Measurements from ENCODE around the gene DNAI2. TPM values are rescaled to one million over a fixed set of nuclear protein-coding genes. Genes with fewer than 3 reads are reported as not detected.

DNAI2 gene
- total and polyA plus RNA-seq, 9 of the 15 experiments (the other 6 are each of a cell fraction or from before 2014, with no cell fraction given) = not detected

GRCh38 chr17:74287031-74287602 lies 13.1 kb downstream of the DNAI2 start:
- BruUV-seq (replicated peaks) = no TSS peak
- H3K27me3 ChIP-seq (ENCODE audit: control insufficient read depth in 2 of 2, insufficient read depth in 2 of 2, low read length in 2 of 2) = no peaks in the 10 kb centered on the region

More at GRCh38 chr17:74287031-74287602, 13.1 kb downstream of the DNAI2 start:
- H3K27ac ChIP-seq (ENCODE audit: extremely low read depth, low read depth, low read length) = no peak overlapping the region
- FAIRE-seq (no peak), ATAC-seq (no peak), DNase-seq (ENCODE audit: extremely low read depth in 1 of 4, low spot score in 3 of 4) (no peak)
- no peak overlapping the region for H3K4me3 ChIP-seq
- in situ Hi-C loops (cut with MboI) (no loop called here), intact Hi-C loops (cut with micrococcal nuclease) (no loop called here)
- no peaks in the 10 kb centered on the region for H3K9me3 ChIP-seq (replicated peaks; ENCODE audit: control insufficient read depth, insufficient read depth, low read depth, low read length)
- no peak overlapping the region; the same call in 1 of the 2 replicates for H3K4me2 ChIP-seq (ENCODE audit: insufficient read depth, low read length)
- H3K9ac ChIP-seq (ENCODE audit: insufficient read depth in 1 of 2, low read depth in 2 of 2, low read length in 2 of 2) = peak overlapping the region in 1 of 2 experiments; percentile 43; a peak in 2 of 4 replicates
- H3K79me2 ChIP-seq (ENCODE audit: control insufficient read depth, insufficient read depth, low read length) = no peaks in the 10 kb centered on the region
- WGBS (ENCODE audit: insufficient coverage, low coverage, missing lambda C conversion rate) = 34% methylated on average over 14 of the region's 14 CpGs
- no peaks in the 10 kb centered on the region for H3K9me1 ChIP-seq (ENCODE audit: control insufficient read depth, insufficient read depth, low read length)
- POLR2A ChIA-PET = interaction anchor here (0.6 to 3.0 kb wide), 4 partner anchors 9 to 38 kb away, joined by 3 to 16 read pairs (median 3); no protein-coding TSS in a partner anchor
- H4K20me1 ChIP-seq (replicated peaks; ENCODE audit: control insufficient read depth, insufficient read depth, low read length) = no peaks in the 10 kb centered on the region
- H3K4me1 ChIP-seq (replicated peaks in 1 of 2; ENCODE audit: control insufficient read depth in 2 of 2, insufficient read depth in 2 of 2, low read length in 2 of 2) = peaks cover 20 to 42% of the 10 kb centered on the region in 2 experiments
- no peak for TF ChIP-seq MITF (IDR thresholded peaks at IDR 0.05)
- TF ChIP-seq ZNF644 (tag; IDR thresholded peaks at IDR 0.05; ENCODE audit: low read depth) = no peak
- TF ChIP-seq ETV6 (IDR thresholded peaks at IDR 0.05; ENCODE audit: borderline replicate concordance in 1 of 2, low read depth in 2 of 2, low read length in 1 of 2) = no peak
- TF ChIP-seq ETV6 (CRISPR knock-in tag; IDR thresholded peaks at IDR 0.05; ENCODE audit: borderline replicate concordance) = 0 out of 2 replicates have a peak, but pooled peaks have one; percentile 35
- no peak for TF ChIP-seq ZNF655 (CRISPR knock-in tag; IDR thresholded peaks at IDR 0.05)
- TF ChIP-seq, protein P1, sequence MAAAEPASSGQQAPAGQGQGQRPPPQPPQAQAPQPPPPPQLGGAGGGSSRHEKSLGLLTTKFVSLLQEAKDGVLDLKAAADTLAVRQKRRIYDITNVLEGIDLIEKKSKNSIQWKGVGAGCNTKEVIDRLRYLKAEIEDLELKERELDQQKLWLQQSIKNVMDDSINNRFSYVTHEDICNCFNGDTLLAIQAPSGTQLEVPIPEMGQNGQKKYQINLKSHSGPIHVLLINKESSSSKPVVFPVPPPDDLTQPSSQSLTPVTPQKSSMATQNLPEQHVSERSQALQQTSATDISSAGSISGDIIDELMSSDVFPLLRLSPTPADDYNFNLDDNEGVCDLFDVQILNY (CRISPR knock-in tag; IDR thresholded peaks at IDR 0.05) = no peak
- no peak for TF ChIP-seq HNRNPL (IDR thresholded peaks at IDR 0.05; ENCODE audit: low read depth, low read length)
- TF ChIP-seq ZNF217 (CRISPR knock-in tag; IDR thresholded peaks at IDR 0.05) = no peak
- peak; percentile 27; the same call in 1 of the 2 replicates for TF ChIP-seq CREM (IDR thresholded peaks at IDR 0.05; ENCODE audit: low read depth)
- 0 out of 2 replicates have a peak, but pooled peaks have one; percentile 24 for TF ChIP-seq FOSL1 (tag; conservative IDR thresholded peaks at IDR 0.05)
- no peak for TF ChIP-seq ATF1 (CRISPR knock-in tag; IDR thresholded peaks at IDR 0.05)
- peak; percentile 50 for TF ChIP-seq ATF1 (tag; IDR thresholded peaks at IDR 0.05)
- TF ChIP-seq ZNF398 (CRISPR knock-in tag; IDR thresholded peaks at IDR 0.05) = no peak
- H3K36me3 ChIP-seq (ENCODE audit: control insufficient read depth, insufficient read depth, low read length) = no peaks in the 10 kb centered on the region
- H2AFZ ChIP-seq (ENCODE audit: low read depth, low read length) = no peak overlapping the region
- CTCF ChIA-PET (ENCODE audit: low intra/inter-chr PET ratio) = no interaction called here

Data from K562 (cell line).